Erythroblast (primary cell): ENCODE data around the gene KDSR.

Source experiments
- GATA1 ChIP-seq: IDR thresholded peaks from 2 replicates; pipeline ENCODE4 v1.6.1; 2011; ENCODE audit warnings: low read depth, mild to moderate bottlenecking, control low read depth, low read length, moderate library complexity
- POLR2A ChIP-seq: IDR thresholded peaks from 2 replicates; pipeline ENCODE4 v1.6.1; 2011; ENCODE audit warnings: mild to moderate bottlenecking, low read length

DNA sequence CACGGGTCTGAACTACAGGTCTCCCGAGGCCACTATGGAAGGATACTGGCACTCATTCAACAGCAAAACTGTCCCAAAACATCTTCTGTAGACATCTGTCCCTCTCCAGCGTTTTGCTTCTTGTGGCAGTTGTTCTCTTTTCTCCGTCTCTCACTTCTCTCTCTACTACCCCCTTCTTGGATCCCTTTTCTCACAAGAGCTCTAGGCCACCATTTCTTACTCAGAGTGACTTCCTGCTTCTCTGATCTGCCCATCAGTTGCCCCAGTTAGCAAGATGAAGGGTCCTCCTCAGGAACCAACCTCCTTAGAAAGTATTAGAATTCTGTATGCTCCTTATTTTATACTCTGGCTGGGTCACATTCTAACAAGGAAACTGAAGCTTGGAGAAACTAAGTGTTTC, 80.1 kb downstream of the KDSR start:
- TF ChIP-seq POLR2A (no peak), GATA1 (no peak)
